Measurements from ENCODE around the gene ANKRD29. TPM values are rescaled to one million over a fixed set of nuclear protein-coding genes. Genes with fewer than 3 reads are reported as not detected.

The ANKRD29 gene
- total and polyA plus RNA-seq, 2 experiments from 2014 or later: 6.6 to 36.6 TPM

- no peak overlapping the region for H3K27ac ChIP-seq (ENCODE audit: low read depth)
- ATAC-seq (no peak), DNase-seq (ENCODE audit: low spot score) (no peak)
- H3K27me3 Mint-ChIP-seq (ENCODE audit: insufficient read depth, low read depth, poor library complexity): peaks cover 2% of the 10 kb centered on the region
- H3K27me3 ChIP-seq (ENCODE audit: insufficient read depth): no peaks in the 10 kb centered on the region
- TF ChIP-seq REST (IDR thresholded peaks at IDR 0.05; ENCODE audit: unreplicated experiment): no peak
- TF ChIP-seq ZNF462 (CRISPR knock-in tag; IDR thresholded peaks at IDR 0.05): no peak
- TF ChIP-seq ZNF331 (CRISPR knock-in tag; IDR thresholded peaks at IDR 0.05; ENCODE audit: low read depth): no peak
- no peak for TF ChIP-seq CTCF (conservative IDR thresholded peaks at IDR 0.05; ENCODE audit: low read depth in 2 of 2)
- no peak for TF ChIP-seq STAT1 (IDR thresholded peaks at IDR 0.05; ENCODE audit: unreplicated experiment)
- TF ChIP-seq JUNB (IDR thresholded peaks at IDR 0.05; ENCODE audit: unreplicated experiment): no peak
- TF ChIP-seq NANOG (IDR thresholded peaks at IDR 0.05; ENCODE audit: borderline replicate concordance): no peak
- no peak for TF ChIP-seq EZH2 (IDR thresholded peaks at IDR 0.05; ENCODE audit: low read depth, unreplicated experiment)
- TF ChIP-seq EZH2phosphoT487 (IDR thresholded peaks at IDR 0.05; ENCODE audit: unreplicated experiment): no peak
- no peak for TF ChIP-seq POLR2AphosphoS5 (IDR thresholded peaks at IDR 0.05; ENCODE audit: low read depth)
- TF ChIP-seq CREB1 (CRISPR knock-in tag; IDR thresholded peaks at IDR 0.05; ENCODE audit: low read depth): no peak
- no peak for TF ChIP-seq ETS1 (IDR thresholded peaks at IDR 0.05)
- TF ChIP-seq ZNF114 (CRISPR knock-in tag; IDR thresholded peaks at IDR 0.05): no peak
- peaks cover 37% of the 10 kb centered on the region for H3K36me3 Mint-ChIP-seq (ENCODE audit: low read depth)
- no peak overlapping the region for H3K4me3 Mint-ChIP-seq
- H2AFZ ChIP-seq: no peak overlapping the region
- H4K20me1 ChIP-seq (replicated peaks; ENCODE audit: insufficient read depth): 0 out of 2 replicates have a peak, but pooled peaks cover 4% of the 10 kb centered on the region
- H3K4me2 ChIP-seq: no peak overlapping the region
- H3F3A ChIP-seq (replicated peaks; ENCODE audit: low read depth): no peaks in the 10 kb centered on the region
- no peaks in the 10 kb centered on the region for H3K4me1 Mint-ChIP-seq
- no peaks in the 10 kb centered on the region for H3K9me2 ChIP-seq (ENCODE audit: insufficient read depth)
- H3K4me1 ChIP-seq (ENCODE audit: insufficient read depth): no peaks in the 10 kb centered on the region
- H3K4me3 ChIP-seq: no peak overlapping the region
- peaks cover 50% of the 10 kb centered on the region for H3K36me3 ChIP-seq (ENCODE audit: insufficient read depth)
- H3K27ac Mint-ChIP-seq: no peak overlapping the region
- no peaks in the 10 kb centered on the region for H3K79me2 ChIP-seq (replicated peaks; ENCODE audit: insufficient read depth)
- no peaks in the 10 kb centered on the region; the same call in 2 of the 3 replicates for H3K9me3 Mint-ChIP-seq
These were observed 102.5 kb downstream of the ANKRD29 start for GRCh38 chr18:23560186-23560585.
